Left forelimb (tissue), 1 donor: Measurements from ENCODE around the gene TMEM88.
A peak's percentile ranks its signal among the peaks of the same experiment; 100 is the strongest.

Experiments used
- DNase-seq: peaks from one replicate; pipeline ENCODE4 v3.0.0-alpha.2; 2018; ENCODE audit warnings: low spot score

Gene TMEM88

DNA sequence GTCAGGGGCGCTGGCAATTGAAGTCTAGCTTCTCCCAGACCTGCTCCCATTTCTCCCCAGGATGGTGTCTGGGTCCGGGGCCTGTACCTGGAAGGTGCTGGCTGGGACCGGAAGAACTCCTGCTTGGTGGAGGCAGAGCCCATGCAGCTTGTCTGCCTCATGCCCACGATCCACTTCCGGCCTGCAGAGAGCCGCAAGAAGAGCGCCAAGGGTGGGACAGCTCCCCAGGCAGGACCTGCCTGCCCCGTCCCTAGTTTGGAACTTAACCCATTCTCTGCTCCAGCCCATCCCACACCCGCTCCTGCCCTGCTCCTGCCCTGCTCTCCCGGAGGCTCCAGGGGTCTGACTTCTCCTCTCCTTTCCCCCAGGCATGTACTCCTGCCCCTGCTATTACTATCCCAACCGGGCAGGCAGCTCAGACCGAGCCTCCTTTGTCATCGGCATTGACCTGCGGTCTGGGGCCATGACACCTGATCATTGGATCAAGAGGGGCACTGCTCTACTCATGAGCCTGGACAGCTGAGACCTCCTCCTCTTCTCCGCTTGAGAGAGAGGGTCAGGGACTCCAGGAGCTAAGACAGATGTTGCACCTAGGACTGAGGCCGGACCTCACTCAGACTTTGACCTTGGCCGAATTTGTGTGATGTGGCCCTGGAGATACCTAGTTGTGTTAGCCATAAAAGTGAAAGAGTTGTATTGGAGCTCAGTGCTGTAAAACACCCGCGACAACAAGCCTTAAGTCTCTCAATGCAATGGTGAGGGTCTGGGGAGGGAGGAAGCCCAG is 21.7 kb upstream of the TMEM88 start:
- DNase-seq, result no peak

- peak; percentile 92 for DNase-seq
Measured at GRCh38 chr17:7833795-7834541, 20.9 kb upstream of the TMEM88 start, which contains the start of gene KDM6B. Gene KDM6B (plus strand): TSS chr17:7834217. CDS start chr17:7845555, 11,338 bp downstream.

GRCh38 chr17:7834542-7834956 is 20.3 kb upstream of the TMEM88 start:
- DNase-seq, result no peak

- peak; percentile 99 for DNase-seq
Measured at GRCh38 chr17:7834957-7835813, 19.7 kb upstream of the TMEM88 start.

GRCh38 chr17:7835814-7836595 is 18.9 kb upstream of the TMEM88 start:
- peak; percentile 81 for DNase-seq

- DNase-seq, result peak; percentile 88
Measured at GRCh38 chr17:7836596-7837407, 18.1 kb upstream of the TMEM88 start.

DNA sequence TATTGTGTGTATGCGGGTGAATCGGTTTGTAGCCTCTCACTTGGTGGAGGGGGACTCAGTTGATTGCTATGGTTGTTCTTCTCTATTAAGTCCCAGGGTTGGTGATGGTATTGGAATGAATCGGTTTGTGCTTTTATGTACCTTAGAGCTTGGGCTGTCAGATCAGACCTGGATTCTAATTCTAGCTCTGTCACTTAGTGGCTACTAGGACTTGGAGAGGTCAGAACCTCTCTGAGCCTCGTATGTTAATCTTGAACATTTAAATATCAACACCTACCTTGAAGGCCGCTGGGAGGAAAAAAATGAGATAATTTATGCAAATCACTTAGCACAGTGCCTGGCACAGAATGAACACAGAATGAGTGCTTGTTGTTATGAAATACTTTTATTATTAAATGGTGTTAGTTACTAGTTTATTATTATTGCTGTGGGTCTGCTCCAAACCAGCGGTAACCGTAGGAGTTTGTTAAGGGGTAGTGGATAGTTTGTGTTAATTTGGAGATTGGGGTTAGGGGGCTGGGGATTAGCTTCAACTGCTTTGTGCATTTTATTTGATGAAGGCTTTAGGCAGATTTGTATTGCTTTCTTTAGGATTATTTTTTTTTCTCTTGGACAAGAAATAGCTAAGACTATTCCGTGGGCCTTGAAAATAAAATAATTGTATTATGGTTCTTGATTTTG is 17.3 kb upstream of the TMEM88 start:
- DNase-seq, result no peak

GRCh38 chr17:7838090-7839075 is 16.5 kb upstream of the TMEM88 start:
- no peak for DNase-seq

- no peak for DNase-seq
Measured at GRCh38 chr17:7839190-7839875, 15.5 kb upstream of the TMEM88 start.

- no peak for DNase-seq
Measured at GRCh38 chr17:7839876-7840261, 15.0 kb upstream of the TMEM88 start.

GRCh38 chr17:7840441-7840840 is 14.4 kb upstream of the TMEM88 start:
- no peak for DNase-seq

DNA sequence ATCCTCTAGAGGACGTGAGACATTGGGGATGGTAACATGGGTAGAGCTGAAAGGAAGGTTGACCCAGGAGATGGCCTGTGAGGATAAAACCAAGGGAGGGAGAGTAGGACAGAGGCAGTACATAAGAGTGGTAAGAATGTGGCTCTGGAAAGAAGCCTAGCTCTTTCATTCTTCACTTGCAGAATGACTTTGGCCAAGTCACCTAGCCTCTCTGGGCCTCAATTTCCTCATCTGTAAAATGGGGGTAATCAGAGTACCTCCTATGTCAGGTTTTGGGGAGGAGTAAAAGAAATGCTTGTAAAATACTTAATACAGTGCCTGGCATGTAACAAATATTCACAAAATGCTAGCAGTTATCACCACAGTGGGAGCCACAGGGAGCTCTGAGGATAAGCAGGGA is 14.0 kb upstream of the TMEM88 start:
- no peak for DNase-seq

DNA sequence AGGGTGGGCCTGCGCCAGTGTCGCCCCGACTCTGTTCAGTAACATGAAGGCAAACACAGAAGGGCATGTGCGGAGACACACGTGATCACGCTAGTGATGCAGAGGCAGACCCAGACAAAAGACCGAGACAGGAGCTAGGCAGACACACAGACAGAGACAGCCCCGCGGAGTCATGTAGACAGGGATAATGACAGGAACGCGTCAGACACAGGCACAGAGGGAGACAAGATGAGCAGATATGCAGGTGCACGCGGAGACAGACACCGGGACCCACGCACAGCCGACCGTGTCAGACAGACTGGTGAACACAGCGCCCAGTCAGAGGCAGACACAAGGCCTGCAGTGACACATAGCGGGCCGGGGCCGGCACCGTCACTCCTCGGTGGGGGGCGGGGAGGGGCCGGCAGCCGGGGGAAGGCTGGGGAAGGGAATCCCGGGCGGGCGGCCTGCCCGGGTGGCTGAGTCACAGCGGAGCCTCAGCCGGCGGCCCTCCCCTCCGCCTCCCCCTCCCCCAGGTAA is 13.4 kb upstream of the TMEM88 start:
- DNase-seq, result peak; percentile 87

DNA sequence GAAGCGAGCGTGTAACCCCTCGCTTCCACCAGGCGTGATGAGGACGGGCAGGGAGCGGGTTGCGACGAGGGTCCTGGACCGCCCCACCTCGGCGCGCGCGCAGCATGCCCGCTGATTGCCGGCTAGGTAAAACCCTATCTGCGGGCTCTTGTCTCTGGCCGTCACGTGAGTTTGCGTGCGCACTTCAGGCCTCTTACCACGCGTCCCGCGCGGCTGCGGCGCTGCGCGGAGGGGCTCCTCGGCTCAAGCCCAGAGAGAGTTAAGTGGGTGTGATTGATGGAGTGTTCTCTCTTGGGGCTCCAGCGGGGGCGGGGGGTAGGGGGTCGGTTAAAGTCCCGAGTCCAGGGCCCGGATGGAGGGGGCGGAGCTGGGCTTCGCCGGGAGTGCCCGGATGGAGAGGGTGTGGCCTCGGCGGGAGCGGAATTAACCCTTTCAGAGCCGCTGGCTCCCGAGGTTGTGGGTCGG is 12.9 kb upstream of the TMEM88 start:
- peak; percentile 97 for DNase-seq

DNA sequence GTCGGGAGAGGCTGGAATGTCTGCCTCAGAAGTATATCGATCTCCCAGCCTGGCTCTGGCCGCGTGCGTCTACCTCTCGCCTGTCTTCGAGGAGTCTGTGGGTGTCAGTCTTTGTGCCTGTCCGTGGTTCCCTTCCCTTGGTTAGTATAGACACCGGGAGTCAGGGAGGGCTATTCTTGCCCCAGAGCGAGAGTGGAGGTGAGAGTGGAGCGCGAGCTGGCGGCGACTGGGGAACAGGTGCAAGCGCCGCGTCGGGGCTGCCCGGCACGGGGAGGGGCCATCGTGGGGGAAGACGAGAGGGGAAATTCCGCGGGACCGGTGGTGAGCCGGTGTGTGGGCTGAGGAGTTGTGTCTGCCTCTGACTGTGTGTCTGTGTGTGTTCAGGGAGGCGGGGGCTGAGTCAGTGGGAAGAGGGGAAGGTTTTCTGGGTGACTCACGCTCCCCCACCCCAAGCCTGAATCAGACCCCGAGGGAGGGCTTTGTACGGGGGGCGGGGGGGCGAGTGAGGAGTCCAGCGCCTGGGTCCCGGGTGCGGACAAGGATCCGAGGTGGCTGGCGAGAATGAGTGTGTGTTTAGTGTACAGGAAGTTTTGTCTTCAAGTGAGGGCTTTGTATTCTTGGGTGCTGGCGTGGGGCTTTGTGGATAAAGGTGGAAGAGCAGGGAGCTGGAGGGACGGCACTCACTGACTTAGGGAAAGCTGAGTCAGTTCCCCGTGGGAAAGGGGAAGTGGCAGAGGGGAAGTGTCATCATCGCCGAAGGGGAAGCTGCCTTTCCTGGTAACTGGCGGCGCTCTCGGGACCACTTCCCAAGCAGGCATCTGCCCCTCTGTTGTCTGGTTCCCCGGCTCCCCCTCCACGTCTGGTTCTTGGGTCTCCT is 12.2 kb upstream of the TMEM88 start:
- peak; percentile 78 for DNase-seq

- no peak for DNase-seq
Measured at GRCh38 chr17:7843257-7843535, 11.7 kb upstream of the TMEM88 start.
